ENCODE measurements around the gene DRG2.

- TF ChIP-seq FOXK2 (IDR thresholded peaks at IDR 0.05), result no peak
- no peak for TF ChIP-seq L3MBTL2 (conservative IDR thresholded peaks at IDR 0.05)
- TF ChIP-seq LEF1 (IDR thresholded peaks at IDR 0.05; ENCODE audit: borderline replicate concordance), result no peak
- TF ChIP-seq SP1 (IDR thresholded peaks at IDR 0.05), result no peak
- TF ChIP-seq SUZ12 (IDR thresholded peaks at IDR 0.05), result no peak
- no peak for TF ChIP-seq ZNF384 (IDR thresholded peaks at IDR 0.05)
- TF ChIP-seq TARDBP (IDR thresholded peaks at IDR 0.05), result no peak
- no peak for TF ChIP-seq BHLHE40 (IDR thresholded peaks at IDR 0.05; ENCODE audit: borderline replicate concordance)
- TF ChIP-seq PKNOX1 (IDR thresholded peaks at IDR 0.05), result no peak
- no peak for TF ChIP-seq FOXA1 (IDR thresholded peaks at IDR 0.05)
Observed at GRCh38 chr17:18122990-18123753, 35.4 kb downstream of the DRG2 start.

Data from HEK293T (cell line).